SH-SY5Y (cell line): Measurements from ENCODE around the gene OR13C8.

Experiments used
- GATA2 ChIP-seq: IDR thresholded peaks from 2 replicates; pipeline ENCODE4 v1.6.1; 2011; ENCODE audit warnings: mild to moderate bottlenecking, low read depth, low read length
- GATA3 ChIP-seq: IDR thresholded peaks from 2 replicates; pipeline ENCODE4 v1.6.1; 2011; ENCODE audit warnings: low read depth, mild to moderate bottlenecking, low read length, moderate library complexity

DNA sequence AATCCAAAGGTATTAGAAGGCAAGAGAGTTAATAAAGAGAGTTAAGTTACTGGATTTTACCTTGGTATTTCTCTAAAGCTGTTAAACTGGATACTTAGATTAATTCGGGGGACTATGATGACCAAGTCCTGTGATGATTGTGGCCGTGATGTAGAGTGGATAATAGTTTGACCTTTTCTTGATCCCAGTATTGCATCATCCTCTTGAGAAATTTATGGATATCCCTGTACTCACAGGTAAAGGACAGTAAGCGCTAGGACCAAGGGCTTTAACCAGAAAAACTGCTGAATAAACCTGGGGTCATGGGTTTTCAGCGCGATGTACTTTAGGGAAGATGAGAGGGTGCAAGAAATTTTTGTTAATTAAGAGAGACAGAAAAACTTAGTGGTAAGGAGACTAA is 8.3 kb downstream of the OR13C8 start:
- no peak for TF ChIP-seq GATA2
- no peak for TF ChIP-seq GATA3
